ENCODE results near the gene GPATCH2.

GPATCH2 gene

DNA sequence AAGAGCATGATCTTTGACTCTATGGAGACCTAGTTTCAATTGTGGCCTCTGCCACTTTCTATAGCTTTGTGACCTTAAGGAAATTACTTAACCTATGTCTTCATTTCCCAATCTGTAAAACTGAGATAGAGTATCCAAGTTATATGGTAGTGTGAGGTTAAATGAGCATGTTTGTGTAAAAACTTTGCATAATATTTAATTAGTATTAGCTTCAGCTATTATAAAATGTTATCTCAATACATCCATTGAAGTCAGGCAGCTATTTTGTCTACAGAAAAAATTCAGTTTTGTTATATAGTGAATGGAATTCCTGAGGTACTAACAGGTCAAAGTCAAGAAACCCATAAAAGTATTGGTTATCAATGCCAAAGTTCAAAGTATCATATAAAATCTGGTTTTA lies 53.6 kb downstream of the GPATCH2 start:
- DNase-seq = no peak

DNA sequence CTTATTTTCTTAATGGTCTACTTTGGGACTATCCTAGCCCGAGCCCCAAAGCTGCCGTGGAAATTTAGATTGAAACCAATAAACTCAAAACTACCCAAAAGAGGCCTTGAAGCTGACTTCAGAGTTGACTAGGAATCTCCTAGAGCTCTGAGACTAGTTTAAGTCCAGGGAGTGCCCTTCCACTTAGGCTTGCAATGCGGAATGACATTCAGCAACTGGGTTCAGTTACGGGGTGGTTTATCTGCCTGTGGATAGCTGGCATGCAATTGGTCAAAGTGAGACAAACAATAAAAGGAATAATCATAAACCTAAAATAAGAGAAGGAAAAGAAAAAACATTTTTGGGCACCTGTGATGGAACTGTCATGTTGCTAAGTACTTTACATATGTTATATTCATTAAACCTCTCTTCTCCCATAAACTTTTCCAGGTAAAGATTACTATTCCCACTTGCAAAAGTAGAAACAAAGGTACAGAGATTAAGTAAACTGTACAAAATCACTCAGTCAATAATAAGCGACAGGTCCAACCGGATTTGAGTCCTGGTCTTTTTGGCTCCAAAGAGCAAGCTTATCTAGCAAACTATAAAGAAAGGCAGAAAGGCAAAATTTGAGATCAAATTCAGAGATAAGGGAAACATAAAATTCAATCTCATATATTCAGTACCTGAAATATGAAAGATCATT lies 56.5 kb downstream of the GPATCH2 start:
- no peak for DNase-seq

DNA sequence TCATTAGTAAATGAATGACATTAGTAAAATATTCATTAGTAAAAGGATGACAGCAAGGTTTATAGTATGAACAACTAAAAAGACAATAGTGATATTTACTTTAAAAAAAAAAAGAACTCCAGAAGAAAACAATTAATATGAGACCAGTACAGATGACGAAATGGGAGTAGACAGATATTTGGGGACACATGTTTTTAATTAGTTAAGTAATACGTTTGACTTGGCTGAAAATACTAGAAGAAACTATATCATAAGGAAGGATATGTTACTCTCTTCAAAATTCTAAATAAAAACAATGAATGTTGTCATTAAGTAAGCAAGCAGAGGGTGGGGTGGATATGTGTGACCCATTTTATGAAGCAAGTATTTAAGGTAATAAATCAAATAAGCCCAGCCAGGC lies 61.9 kb downstream of the GPATCH2 start:
- DNase-seq = no peak

DNA sequence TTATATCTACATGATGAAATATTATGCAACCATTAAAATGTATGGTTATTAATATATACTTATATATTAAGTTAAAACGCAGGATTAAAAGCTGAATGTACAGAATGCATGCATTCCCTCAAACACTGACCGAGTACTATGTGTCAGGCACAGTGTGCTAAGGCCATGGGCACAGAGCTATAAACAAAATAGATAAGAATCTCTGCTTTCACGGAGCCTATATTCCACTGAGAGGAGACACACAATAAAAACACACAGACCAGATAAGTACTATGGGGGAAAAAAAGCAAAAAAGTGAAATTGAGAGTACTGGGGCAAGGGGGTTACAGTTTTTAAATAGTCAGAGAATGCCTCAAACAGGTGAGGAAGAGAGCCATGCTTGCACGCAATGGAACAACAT lies 62.7 kb downstream of the GPATCH2 start:
- DNase-seq = no peak

DNA sequence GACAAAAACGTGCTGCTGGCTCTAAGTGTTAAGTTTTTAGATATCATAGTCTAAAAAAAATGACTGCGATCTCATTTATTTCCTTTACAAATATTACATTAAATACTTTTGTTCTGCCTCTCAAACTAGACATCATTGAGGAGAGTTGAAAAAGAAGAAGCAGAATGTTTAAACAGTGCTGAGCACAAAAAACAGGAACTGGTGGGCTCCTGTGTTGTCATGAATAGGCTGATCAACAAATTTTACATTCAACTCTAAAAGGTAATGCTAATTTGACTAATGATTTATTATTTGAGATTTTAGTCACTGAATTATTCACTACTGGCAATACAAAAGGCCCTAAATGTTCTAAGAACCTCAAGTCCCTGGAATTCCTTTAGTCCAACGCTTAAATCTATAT lies 66.1 kb downstream of the GPATCH2 start:
- no peak for DNase-seq

DNA sequence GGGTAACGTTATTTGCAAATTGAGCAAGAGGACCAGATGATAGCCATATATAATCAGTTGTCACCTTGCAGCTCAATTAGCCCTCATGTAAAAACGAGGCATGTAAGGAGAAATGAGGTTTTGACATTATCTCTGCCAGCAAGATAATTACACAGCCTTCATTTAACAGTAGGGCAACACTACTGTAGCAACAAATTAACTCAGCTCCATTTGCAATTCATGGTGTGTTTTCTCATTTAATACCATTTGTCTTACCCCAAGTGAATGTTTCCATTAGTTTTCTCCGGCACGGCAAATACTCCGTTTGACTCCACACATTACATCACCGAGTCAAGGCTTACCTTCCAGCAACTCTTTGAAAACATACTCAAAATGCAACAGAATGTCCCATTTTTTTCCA lies 66.7 kb downstream of the GPATCH2 start:
- DNase-seq = no peak

DNA sequence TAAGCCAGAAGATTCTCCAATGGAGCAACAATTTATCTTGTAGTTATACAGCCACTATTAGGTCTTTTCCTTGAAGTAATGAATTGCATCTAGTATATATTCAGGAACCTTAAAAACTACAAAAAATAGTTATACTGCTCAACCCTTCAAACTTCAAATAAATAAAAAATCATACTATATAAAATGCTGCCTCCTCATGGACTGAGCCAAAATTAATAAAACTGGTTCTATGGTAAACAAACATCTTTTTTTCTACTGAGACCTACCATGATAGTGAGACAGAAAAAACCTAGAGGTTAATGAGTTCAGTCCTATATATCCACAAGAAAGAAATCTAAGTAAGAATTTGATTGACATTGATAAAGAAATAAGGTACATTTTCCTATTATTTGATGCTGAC lies 67.7 kb downstream of the GPATCH2 start:
- DNase-seq = no peak

DNA sequence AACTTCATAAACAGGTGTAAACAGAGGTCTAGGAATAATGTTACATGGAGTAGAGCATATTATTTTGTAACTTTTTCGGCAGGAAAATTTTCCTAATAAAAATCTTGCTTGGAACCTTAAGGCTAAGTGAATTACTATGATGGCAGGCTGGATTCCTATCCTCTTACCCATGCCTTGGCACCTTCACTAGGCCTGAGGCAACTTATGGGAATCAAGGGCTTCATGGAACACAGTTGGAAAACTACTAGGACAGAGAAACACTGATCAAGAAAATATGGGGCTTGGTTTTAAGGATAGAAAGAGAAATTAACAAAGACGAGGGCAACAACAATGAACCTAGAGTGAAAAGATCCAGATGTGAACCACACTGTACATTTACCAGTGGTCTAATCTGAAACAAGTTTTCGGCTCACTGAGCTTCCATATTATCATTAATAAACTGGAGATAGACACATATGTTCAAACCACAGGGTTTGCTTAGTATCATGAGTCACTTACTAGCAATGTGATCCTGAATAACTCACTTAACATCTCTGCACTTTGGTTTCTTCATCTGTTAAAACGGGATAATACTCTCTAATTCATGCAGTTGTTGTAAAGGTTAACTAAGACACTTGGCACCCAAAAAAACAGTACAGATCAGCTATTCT lies 68.5 kb downstream of the GPATCH2 start:
- no peak for DNase-seq

DNA sequence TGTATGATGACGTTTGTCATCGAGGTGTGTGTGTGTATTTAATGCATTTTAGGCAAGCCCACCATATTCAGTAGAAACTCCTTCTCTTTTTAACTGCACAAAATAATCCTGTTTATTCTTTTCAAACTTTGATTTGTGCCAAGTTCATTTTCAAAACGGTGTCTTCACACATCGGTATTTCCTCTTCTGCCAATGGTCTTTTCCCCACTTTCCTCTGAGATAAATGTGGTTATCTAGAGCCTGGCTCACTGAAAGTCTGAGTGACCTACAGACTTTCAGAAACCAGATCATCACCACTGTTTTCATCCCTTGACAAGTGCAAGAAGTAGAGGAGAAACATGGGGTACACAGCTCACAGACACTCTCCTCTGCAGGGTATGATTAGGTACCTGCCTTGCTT lies 69.4 kb downstream of the GPATCH2 start:
- DNase-seq = no peak

DNA sequence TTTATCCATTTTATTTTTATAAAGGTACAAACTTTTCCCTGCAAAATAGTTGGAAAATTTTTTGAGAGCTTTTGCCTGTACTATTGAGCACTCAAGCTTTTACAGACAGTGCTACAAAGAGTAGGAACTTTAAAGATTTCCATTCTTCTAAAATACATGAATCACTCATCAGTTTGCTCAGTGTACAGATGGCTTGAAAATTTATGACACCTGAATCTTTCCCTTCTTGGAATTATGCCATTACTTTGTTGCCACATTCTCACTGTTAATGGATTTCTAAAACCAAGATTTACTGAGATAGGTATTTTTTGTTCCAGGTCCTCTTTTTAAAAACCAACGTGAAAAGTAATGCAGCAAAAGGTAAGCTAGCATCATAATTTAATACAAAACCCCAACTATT lies 76.0 kb downstream of the GPATCH2 start:
- DNase-seq = no peak

DNA sequence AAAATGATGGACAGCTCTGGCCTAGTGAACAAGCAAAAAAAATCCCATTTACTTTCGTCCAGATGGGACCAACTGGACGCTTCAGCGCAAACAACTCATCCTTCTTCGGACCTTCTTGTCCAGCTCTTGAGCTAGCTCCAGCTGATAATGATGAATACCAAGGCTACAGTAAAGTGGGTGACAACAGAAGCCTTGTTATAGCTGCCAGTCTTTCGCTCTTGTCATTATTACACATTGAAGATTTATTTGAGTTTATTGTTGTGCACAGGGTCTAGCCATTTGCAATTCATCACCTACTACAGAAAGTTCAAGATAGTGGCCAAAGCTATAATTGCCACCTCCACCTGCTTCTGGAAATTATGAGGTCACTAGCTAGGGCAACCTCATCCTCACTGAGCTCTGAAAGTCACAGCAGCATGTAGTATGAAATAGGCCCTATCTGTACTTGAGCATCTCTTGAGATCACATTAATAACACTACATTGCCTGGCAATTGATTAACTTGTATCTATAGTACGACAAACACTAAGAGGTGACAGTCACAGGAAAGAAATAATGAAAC lies 76.9 kb downstream of the GPATCH2 start:
- no peak for DNase-seq

DNA sequence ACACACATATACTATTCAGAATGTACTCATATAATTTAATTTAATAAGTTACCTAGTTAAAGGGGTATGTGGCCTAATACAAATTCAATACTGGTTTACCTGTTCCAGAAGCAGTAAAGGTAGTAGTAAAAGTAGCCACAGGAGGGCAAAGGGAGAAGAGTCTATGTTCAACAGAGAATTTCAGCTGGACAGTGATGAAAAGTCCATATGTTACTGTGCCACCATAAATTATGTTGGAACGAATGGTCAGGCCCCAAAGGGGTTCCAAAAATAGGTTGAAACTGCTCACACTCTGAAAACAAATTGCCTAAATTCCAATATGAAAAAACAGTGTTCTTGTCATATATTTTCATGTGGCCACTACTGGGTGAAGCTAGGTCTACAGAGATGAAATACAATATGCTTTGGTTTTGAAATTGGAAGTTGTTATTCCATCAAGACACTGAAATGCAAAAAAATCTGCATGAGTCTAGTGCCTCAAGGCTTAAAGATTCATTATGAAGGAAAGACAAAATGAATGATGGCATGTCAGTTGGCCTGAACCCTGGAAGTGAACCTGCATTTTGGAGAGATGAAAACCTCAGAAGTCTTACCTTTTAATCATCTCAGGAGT lies 78.4 kb downstream of the GPATCH2 start:
- DNase-seq = no peak

DNA sequence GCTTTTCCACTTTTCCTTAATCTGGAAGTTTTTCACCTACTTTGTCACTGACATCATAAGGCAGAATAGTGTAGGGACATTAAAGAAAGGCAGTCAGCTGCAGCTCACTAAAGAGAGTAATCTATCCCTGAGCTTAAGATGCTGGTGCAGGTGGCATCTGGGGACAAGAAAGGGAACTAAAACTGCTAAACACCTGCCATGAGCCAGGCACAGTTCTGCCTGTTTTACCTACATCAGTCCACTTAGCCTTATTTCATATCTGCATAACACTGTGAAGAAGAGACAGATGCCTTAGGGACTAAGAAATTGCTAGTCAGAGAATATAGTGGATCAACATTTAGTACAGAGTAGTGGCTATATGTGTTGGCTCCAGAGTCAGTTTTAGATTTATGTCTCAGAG lies 88.1 kb downstream of the GPATCH2 start:
- DNase-seq = no peak

DNA sequence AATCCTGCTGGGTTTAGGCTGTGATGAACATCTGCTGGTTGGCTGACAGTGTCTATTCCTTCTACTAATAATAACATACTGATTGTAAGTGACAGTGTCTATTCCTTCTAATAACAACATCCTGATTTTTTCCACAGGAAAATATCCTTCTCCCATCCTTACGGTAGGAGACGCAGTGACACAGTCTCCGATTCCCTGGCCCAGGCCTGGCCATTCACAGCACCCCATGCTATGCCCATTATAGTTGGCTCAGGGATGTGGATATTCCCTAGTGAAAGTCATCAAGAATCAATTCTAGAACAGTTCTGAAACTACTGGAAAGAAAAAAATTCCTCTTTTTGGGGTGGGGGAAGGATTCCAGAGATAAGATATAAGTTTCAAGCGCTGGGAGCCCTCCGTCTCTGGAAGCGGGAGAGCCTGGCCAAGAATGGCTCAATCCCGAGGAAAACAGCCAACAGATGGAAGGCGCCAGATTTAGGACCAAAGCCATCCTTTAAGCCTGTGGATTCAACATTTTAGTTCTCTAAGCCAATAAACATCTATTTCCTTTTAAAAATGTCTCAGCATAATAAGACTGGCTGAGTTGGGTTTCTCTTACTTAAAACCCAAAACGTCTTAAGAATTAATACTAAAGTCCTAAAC lies 88.6 kb downstream of the GPATCH2 start:
- no peak for DNase-seq

DNA sequence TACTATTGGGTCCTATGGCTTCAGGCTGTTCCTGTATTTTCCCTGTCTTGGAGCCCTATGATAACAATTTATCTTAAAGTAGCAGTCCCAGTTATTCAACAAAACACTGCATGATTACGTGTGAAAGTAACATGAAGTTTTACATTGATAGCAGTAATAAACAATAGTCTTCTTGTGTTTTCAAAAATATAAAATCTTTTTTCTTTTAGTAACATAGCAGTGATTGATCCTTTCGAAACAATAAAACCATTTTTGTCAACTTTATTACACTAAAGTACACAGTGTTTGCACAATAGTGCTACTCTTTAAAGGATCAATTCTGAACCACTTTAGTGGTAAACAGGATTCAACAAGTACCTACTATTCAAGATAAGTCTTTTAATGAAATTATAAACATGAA lies 90.6 kb downstream of the GPATCH2 start:
- no peak for DNase-seq

DNA sequence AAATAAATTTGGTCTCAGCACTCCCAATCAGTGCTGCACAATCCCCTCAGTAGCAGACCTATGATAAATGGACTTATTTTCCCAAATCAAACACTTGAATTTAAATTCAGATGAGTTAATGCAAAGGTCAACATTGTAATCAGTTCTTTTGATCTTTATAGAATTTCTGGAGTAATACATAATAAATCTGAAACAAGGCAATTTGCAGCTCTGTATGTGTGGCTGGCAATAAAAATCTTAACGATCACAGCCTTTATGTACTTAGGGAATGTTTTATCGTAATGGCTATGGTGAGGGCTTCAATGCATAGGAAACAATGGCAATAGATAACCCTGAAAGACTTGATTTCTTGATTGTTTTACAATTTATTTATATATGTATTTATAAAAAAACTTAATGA lies 91.4 kb downstream of the GPATCH2 start:
- DNase-seq = no peak

DNA sequence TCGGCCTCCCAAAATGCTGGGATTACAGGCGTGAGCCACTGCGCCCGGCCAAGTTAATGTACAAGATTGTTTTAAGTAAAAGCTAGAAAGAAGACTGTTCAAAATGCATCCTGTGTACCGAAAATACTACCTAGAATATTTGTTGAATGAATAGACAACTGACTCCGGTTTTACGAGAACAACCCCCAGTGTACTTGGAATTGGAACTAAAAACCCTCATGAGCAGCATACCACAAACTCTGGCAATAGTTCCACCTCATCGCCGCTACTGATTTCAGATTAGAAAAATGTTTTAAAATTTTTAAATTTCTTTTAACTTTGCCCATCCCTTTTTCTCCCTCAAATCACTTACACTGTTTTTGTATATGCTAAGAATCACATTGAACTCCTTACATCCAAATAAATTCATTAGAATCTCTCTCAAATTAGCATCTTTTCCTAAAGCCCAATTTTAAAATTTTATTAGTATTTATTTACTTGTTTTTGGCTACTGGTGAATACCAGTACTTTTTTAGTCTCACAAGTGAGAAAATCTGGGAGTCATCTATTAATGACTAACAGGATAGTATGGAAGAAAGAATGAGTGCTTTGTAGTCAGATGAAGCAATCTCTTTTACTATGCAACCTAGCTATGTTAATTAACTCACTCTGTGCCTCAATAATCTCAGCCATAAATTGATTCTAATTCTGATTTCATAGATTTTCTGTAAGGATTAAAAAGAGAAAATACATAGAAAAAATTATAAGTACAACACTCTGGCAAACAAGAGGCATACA lies 95.1 kb downstream of the GPATCH2 start:
- no peak for DNase-seq

DNA sequence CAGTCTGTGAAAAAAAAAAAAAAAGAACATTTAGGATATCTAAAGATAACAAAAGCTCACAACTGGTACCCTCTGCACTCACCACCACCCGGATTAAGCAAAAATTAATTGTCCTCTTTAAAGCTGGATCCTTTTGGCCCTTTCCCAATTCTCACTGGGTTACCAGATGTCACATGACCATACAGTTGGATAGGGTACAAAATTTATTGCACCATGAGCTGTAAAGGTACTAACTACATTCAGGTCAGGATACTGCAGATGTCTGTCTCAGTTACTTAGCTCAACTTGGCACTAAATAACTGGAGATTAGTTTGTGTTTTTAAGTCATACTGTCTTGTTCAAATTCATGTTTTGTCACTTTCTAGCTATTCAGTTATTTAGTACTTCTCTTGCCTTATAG lies 96.3 kb downstream of the GPATCH2 start:
- no peak for DNase-seq

DNA sequence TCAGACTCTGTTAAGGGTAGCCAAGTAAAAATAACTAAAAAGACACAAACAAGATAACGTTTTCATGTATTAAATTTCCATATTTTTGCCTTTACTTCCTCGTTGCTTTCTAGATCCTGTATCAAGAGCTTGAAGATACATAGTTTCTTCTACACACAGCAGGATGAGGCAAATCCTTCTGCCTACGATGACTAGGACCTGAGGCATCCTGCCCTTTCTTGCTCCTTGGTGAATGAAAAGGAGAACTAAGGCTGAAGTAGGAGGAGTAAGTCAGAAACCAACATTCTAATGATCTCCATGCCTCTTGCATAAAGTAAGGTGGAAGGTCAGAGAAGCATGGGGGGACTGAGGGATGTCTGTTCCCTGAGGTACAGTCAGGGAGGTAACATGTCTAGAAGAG lies 102.6 kb downstream of the GPATCH2 start:
- DNase-seq = no peak

DNA sequence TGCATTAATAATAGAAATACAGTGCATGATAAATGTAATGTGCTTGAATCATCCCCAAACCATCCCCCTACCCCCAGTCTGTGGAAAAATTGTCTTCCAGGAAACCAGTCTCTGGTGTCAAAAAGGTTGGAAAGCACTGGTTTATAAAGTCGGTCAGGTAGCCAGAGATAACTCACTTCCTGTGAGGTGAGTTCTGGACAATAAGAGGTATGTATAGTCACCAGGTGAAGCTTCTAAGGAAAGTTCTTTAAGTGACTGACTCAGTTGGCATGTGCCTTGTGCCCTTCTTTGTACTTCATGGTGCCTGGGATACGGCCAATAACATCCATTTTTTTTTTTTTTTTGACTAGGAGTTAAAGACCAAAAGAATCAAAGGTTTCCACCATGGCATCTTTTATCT lies 103.7 kb downstream of the GPATCH2 start:
- DNase-seq = no peak

DNA sequence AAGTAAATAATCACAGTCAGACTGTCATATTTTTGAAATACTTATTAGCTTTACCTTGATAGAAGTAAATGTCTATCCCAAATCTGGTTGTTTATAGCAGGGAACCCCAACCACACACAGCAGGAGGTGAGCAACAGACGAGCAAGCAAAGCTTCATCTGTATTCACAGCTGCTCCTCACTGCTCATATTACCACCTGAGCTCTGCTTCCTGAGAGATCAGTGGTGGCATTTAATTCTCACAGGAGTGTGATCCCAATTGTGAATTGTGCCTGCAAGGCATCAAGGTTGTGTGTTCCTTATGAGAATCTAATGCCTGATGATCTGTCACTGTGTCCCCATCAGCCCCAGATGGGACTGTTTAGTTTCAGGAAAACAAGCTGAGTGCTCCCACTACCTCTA lies 104.3 kb downstream of the GPATCH2 start:
- DNase-seq = no peak

DNA sequence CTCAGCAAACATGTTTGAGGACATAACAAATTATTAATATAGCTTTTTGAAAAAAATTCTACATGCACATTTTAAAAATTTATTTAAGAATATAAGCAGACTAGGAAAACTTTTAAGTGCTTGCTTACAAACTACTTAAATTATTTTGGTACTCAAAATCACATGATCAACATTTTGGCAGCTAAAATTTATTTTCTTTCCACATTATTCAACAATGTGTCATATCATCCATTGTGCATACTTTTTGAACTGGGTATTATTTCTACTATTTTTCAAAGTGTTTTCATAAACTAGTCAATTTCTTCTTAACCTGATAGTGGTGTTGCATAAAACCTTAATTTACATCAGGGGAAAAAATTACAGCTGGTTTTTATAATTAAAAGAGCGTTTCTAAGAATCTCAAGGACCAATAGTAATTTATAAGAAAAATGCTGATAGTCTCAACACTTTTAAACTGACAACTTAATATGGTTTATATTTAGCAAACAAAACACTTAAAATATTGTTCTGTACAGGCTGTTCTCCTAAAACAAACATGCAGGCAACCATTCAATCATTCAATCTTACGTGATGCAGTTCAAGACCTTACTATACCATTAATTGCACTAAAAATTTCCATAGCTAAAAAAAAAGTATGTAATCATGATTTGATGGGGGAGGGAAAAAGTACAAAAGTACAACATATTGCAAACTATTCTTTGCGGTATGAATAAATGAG lies 105.0 kb downstream of the GPATCH2 start:
- DNase-seq = no peak

Data from T-helper 1 cell (primary cell).